Adipocyte (in vitro differentiated cells): Measurements from ENCODE around the gene MYCBP2.

Experiments used
- DNase-seq: peaks from one replicate; pipeline ENCODE4 v3.0.0-alpha.2; 2015; ENCODE audit warnings: low read depth
- H3K27me3 ChIP-seq: replicated peaks from 2 replicates; pipeline ENCODE4 v1.7.0; 2013; ENCODE audit warnings: mild to moderate bottlenecking, low read length, moderate library complexity; ENCODE audit not compliant: control insufficient read depth, insufficient read depth
- H3K36me3 ChIP-seq: 2 replicates; pipeline ENCODE4 v1.7.0; 2013; ENCODE audit warnings: low read length, mild to moderate bottlenecking, moderate library complexity; ENCODE audit not compliant: control insufficient read depth, insufficient read depth, severe bottlenecking
- H3K4me1 ChIP-seq: 2 replicates; pipeline ENCODE4 v1.7.0; 2013; ENCODE audit warnings: mild to moderate bottlenecking, low read length, moderate library complexity; ENCODE audit not compliant: control insufficient read depth, insufficient read depth
- H3K4me3 ChIP-seq: 2 replicates; pipeline ENCODE4 v1.7.0; 2013; ENCODE audit warnings: mild to moderate bottlenecking, low read length, moderate library complexity
- H3K9ac ChIP-seq: 2 replicates; pipeline ENCODE4 v1.7.0; 2013; ENCODE audit warnings: mild to moderate bottlenecking, low read length, moderate library complexity
- H3K9me3 ChIP-seq: 2 replicates; pipeline ENCODE4 v1.7.0; 2013; ENCODE audit warnings: mild to moderate bottlenecking, low read length, moderate library complexity; ENCODE audit not compliant: control insufficient read depth

MYCBP2 gene

GRCh38 chr13:77093735-77094134 lies 233.2 kb downstream of the MYCBP2 start:
- Histone ChIP-seq H3K9ac (no peak overlapping the region), H3K36me3 (peaks cover 98% of the 10 kb centered on the region)
- DNase-seq = no peak

GRCh38 chr13:77084755-77085154 lies 242.1 kb downstream of the MYCBP2 start:
- peaks cover 100% of the 10 kb centered on the region for H3K36me3 ChIP-seq
- H3K4me1 ChIP-seq = peaks cover 5% of the 10 kb centered on the region

More at GRCh38 chr13:77093735-77094134, 233.2 kb downstream of the MYCBP2 start:
- no peaks in the 10 kb centered on the region for H3K9me3 ChIP-seq
- no peaks in the 10 kb centered on the region for H3K4me1 ChIP-seq
- H3K27me3 ChIP-seq = no peaks in the 10 kb centered on the region
- H3K4me3 ChIP-seq = no peak overlapping the region

GRCh38 chr13:77079902-77080413 lies 246.9 kb downstream of the MYCBP2 start:
- Histone ChIP-seq H3K36me3 (peaks cover 100% of the 10 kb centered on the region), H3K4me1 (peaks cover 6% of the 10 kb centered on the region), H3K27me3 (no peaks in the 10 kb centered on the region), H3K9ac (no peak overlapping the region), H3K9me3 (no peaks in the 10 kb centered on the region), H3K4me3 (no peak overlapping the region)
- DNase-seq = peak; percentile 1

More at GRCh38 chr13:77084755-77085154, 242.1 kb downstream of the MYCBP2 start:
- no peak overlapping the region for H3K9ac ChIP-seq
- H3K4me3 ChIP-seq = no peak overlapping the region
- H3K27me3 ChIP-seq = no peaks in the 10 kb centered on the region
- H3K9me3 ChIP-seq = no peaks in the 10 kb centered on the region
- DNase-seq = no peak

- Histone ChIP-seq H3K36me3 (peaks cover 94% of the 10 kb centered on the region), H3K27me3 (no peaks in the 10 kb centered on the region), H3K9ac (no peak overlapping the region), H3K9me3 (no peaks in the 10 kb centered on the region), H3K4me3 (no peak overlapping the region), H3K4me1 (peaks cover 5% of the 10 kb centered on the region)
- no peak for DNase-seq
Measured at GRCh38 chr13:77067519-77067918, 259.4 kb downstream of the MYCBP2 start.

GRCh38 chr13:77065461-77066147 lies 261.3 kb downstream of the MYCBP2 start:
- Histone ChIP-seq H3K9me3 (no peaks in the 10 kb centered on the region), H3K4me3 (no peak overlapping the region), H3K9ac (no peak overlapping the region), H3K4me1 (peaks cover 13% of the 10 kb centered on the region), H3K36me3 (peaks cover 97% of the 10 kb centered on the region), H3K27me3 (no peaks in the 10 kb centered on the region)
- no peak for DNase-seq

GRCh38 chr13:77062097-77062496 lies 264.8 kb downstream of the MYCBP2 start:
- no peak overlapping the region for H3K4me3 ChIP-seq
- no peak overlapping the region for H3K9ac ChIP-seq
- peaks cover 100% of the 10 kb centered on the region for H3K36me3 ChIP-seq
- no peaks in the 10 kb centered on the region for H3K27me3 ChIP-seq
- no peaks in the 10 kb centered on the region for H3K9me3 ChIP-seq
- peaks cover 13% of the 10 kb centered on the region for H3K4me1 ChIP-seq
- DNase-seq = peak; percentile 26

- Histone ChIP-seq H3K4me1 (peaks cover 19% of the 10 kb centered on the region), H3K36me3 (peaks cover 100% of the 10 kb centered on the region), H3K27me3 (no peaks in the 10 kb centered on the region), H3K9ac (no peak overlapping the region), H3K9me3 (no peaks in the 10 kb centered on the region), H3K4me3 (no peak overlapping the region)
- DNase-seq = no peak
Measured at GRCh38 chr13:77061362-77061761, 265.5 kb downstream of the MYCBP2 start.

GRCh38 chr13:77056886-77057285 lies 270.0 kb downstream of the MYCBP2 start:
- Histone ChIP-seq H3K27me3 (no peaks in the 10 kb centered on the region), H3K4me1 (peaks cover 15% of the 10 kb centered on the region), H3K4me3 (no peak overlapping the region), H3K9ac (no peak overlapping the region), H3K36me3 (peaks cover 100% of the 10 kb centered on the region), H3K9me3 (no peaks in the 10 kb centered on the region)
- no peak for DNase-seq

- H3K36me3 ChIP-seq = peaks cover 100% of the 10 kb centered on the region
- peaks cover 13% of the 10 kb centered on the region for H3K4me1 ChIP-seq
- no peaks in the 10 kb centered on the region for H3K27me3 ChIP-seq
- no peaks in the 10 kb centered on the region for H3K9me3 ChIP-seq
- no peak overlapping the region for H3K4me3 ChIP-seq
- H3K9ac ChIP-seq = no peak overlapping the region
- no peak for DNase-seq
Measured at GRCh38 chr13:77056382-77056781, 270.5 kb downstream of the MYCBP2 start.

- no peaks in the 10 kb centered on the region for H3K9me3 ChIP-seq
- H3K36me3 ChIP-seq = peaks cover 100% of the 10 kb centered on the region
- no peak overlapping the region for H3K4me3 ChIP-seq
- H3K4me1 ChIP-seq = peaks cover 13% of the 10 kb centered on the region
- no peaks in the 10 kb centered on the region for H3K27me3 ChIP-seq
- no peak overlapping the region for H3K9ac ChIP-seq
- no peak for DNase-seq
Measured at GRCh38 chr13:77055158-77055557, 271.7 kb downstream of the MYCBP2 start.

- Histone ChIP-seq H3K36me3 (peaks cover 100% of the 10 kb centered on the region), H3K4me1 (peaks cover 20% of the 10 kb centered on the region), H3K9ac (no peak overlapping the region), H3K4me3 (no peak overlapping the region), H3K9me3 (no peaks in the 10 kb centered on the region), H3K27me3 (no peaks in the 10 kb centered on the region)
- DNase-seq = no peak
Measured at GRCh38 chr13:77053192-77053591, 273.7 kb downstream of the MYCBP2 start.
